Measurements from ENCODE around the gene DGLUCY. TPM values are rescaled to one million over a fixed set of nuclear protein-coding genes. Genes with fewer than 3 reads are reported as not detected.

Gene DGLUCY
- total RNA-seq, 2 experiments from 2014 or later, result 46.3 to 55.2 TPM

GRCh38 chr14:91139776-91140175, 25.9 kb downstream of the DGLUCY start:
- H3K4me1 Mint-ChIP-seq, result peaks cover 48% of the 10 kb centered on the region
- DNase-seq, result no peak
- no peaks in the 10 kb centered on the region for H3K27me3 Mint-ChIP-seq
- peaks cover 28% of the 10 kb centered on the region for H3K36me3 Mint-ChIP-seq (ENCODE audit: low read depth)
- H3K27ac Mint-ChIP-seq, result peak overlapping the region; percentile 43
- POLR2A ChIA-PET, result no interaction called here
- H3K9me3 Mint-ChIP-seq (ENCODE audit: low read depth), result no peaks in the 10 kb centered on the region
- ATAC-seq, result no peak
- CTCF ChIA-PET, result interaction anchor here (0.8 to 2.5 kb wide), 9 partner anchors 21 to 313 kb away, joined by 3 to 17 read pairs (median 3); no protein-coding TSS in a partner anchor
- H3K4me3 Mint-ChIP-seq, result no peak overlapping the region
- intact Hi-C loops (cut with DNase I, micrococcal nuclease), result no loop called here

GRCh38 chr14:91140672-91141071, 26.8 kb downstream of the DGLUCY start:
- intact Hi-C loops (cut with DNase I, micrococcal nuclease), result no loop called here
- peaks cover 48% of the 10 kb centered on the region for H3K4me1 Mint-ChIP-seq
- no peak overlapping the region for H3K4me3 Mint-ChIP-seq
- ATAC-seq, result no peak
- no peak overlapping the region for H3K27ac Mint-ChIP-seq
- DNase-seq, result peak; percentile 24
- no peaks in the 10 kb centered on the region for H3K27me3 Mint-ChIP-seq
- H3K36me3 Mint-ChIP-seq (ENCODE audit: low read depth), result peaks cover 29% of the 10 kb centered on the region
- CTCF ChIA-PET, result no interaction called here
- POLR2A ChIA-PET, result no interaction called here
- H3K9me3 Mint-ChIP-seq (ENCODE audit: low read depth), result no peaks in the 10 kb centered on the region

GRCh38 chr14:91142214-91142668, 28.4 kb downstream of the DGLUCY start:
- Mint-ChIP-seq H3K4me3 (no peak overlapping the region), H3K9me3 (ENCODE audit: low read depth) (no peaks in the 10 kb centered on the region), H3K36me3 (ENCODE audit: low read depth) (peaks cover 32% of the 10 kb centered on the region), H3K4me1 (peaks cover 48% of the 10 kb centered on the region), H3K27ac (peak overlapping the region; percentile 49), H3K27me3 (no peaks in the 10 kb centered on the region)
- intact Hi-C loops (cut with DNase I, micrococcal nuclease), result no loop called here
- CTCF ChIA-PET, result interaction anchor here (1.0 kb wide), 1 partner anchor 28 kb away, joined by 3 read pairs; no protein-coding TSS in a partner anchor
- POLR2A ChIA-PET, result no interaction called here
- peak; percentile 27 for DNase-seq
- peak; percentile 48 for ATAC-seq

GRCh38 chr14:91143862-91144261, 30.0 kb downstream of the DGLUCY start:
- Mint-ChIP-seq H3K27ac (no peak overlapping the region), H3K4me1 (peaks cover 39% of the 10 kb centered on the region), H3K27me3 (no peaks in the 10 kb centered on the region), H3K4me3 (no peak overlapping the region), H3K36me3 (ENCODE audit: low read depth) (peaks cover 30% of the 10 kb centered on the region), H3K9me3 (ENCODE audit: low read depth) (no peaks in the 10 kb centered on the region)
- CTCF ChIA-PET, result interaction anchor here (1.3 to 1.4 kb wide), 2 partner anchors 29 to 241 kb away, joined by 6 to 10 read pairs; no protein-coding TSS in a partner anchor
- intact Hi-C loops (cut with DNase I, micrococcal nuclease), result no loop called here
- ATAC-seq (no peak), DNase-seq (no peak)
- POLR2A ChIA-PET, result no interaction called here

GRCh38 chr14:91144425-91145145, 30.7 kb downstream of the DGLUCY start:
- ATAC-seq, result no peak
- CTCF ChIA-PET, result interaction anchor here (1.3 to 1.4 kb wide), 2 partner anchors 28 to 242 kb away, joined by 6 to 10 read pairs; no protein-coding TSS in a partner anchor
- intact Hi-C loops (cut with DNase I, micrococcal nuclease), result no loop called here
- Mint-ChIP-seq H3K9me3 (ENCODE audit: low read depth) (no peaks in the 10 kb centered on the region), H3K4me3 (no peak overlapping the region), H3K27me3 (no peaks in the 10 kb centered on the region), H3K27ac (peak overlapping the region; percentile 2), H3K36me3 (ENCODE audit: low read depth) (peaks cover 32% of the 10 kb centered on the region), H3K4me1 (peaks cover 34% of the 10 kb centered on the region)
- no peak for DNase-seq
- POLR2A ChIA-PET, result interaction anchor here (0.6 kb wide), 1 partner anchor 190 kb away, joined by 5 read pairs; no protein-coding TSS in a partner anchor

GRCh38 chr14:91145391-91146160, 31.7 kb downstream of the DGLUCY start:
- ChIA-PET POLR2A (interaction anchor here (0.6 kb wide), 1 partner anchor 191 kb away, joined by 5 read pairs; no protein-coding TSS in a partner anchor), CTCF (interaction anchor here (1.4 kb wide), 1 partner anchor 27 kb away, joined by 10 read pairs; no protein-coding TSS in a partner anchor)
- intact Hi-C loops (cut with DNase I, micrococcal nuclease), result no loop called here
- H3K27me3 Mint-ChIP-seq, result no peaks in the 10 kb centered on the region
- H3K36me3 Mint-ChIP-seq (ENCODE audit: low read depth), result peaks cover 30% of the 10 kb centered on the region
- DNase-seq (no peak), ATAC-seq (no peak)
- no peak overlapping the region for H3K27ac Mint-ChIP-seq
- no peak overlapping the region for H3K4me3 Mint-ChIP-seq
- no peaks in the 10 kb centered on the region for H3K9me3 Mint-ChIP-seq (ENCODE audit: low read depth)
- peaks cover 25% of the 10 kb centered on the region for H3K4me1 Mint-ChIP-seq

- intact Hi-C loops (cut with DNase I, micrococcal nuclease), result no loop called here
- CTCF ChIA-PET, result interaction anchor here (1.0 to 1.2 kb wide), 3 partner anchors 26 to 139 kb away, joined by 3 to 4 read pairs (median 4); no protein-coding TSS in a partner anchor
- H3K4me1 Mint-ChIP-seq, result peaks cover 19% of the 10 kb centered on the region
- H3K27ac Mint-ChIP-seq, result no peak overlapping the region
- DNase-seq, result no peak
- ATAC-seq, result no peak
- H3K27me3 Mint-ChIP-seq, result no peaks in the 10 kb centered on the region
- no peak overlapping the region for H3K4me3 Mint-ChIP-seq
- POLR2A ChIA-PET, result interaction anchor here (0.6 kb wide), 1 partner anchor 93 kb away, joined by 4 read pairs; no protein-coding TSS in a partner anchor
- H3K36me3 Mint-ChIP-seq (ENCODE audit: low read depth), result peaks cover 25% of the 10 kb centered on the region
- no peaks in the 10 kb centered on the region for H3K9me3 Mint-ChIP-seq (ENCODE audit: low read depth)
Observed at GRCh38 chr14:91146661-91147060, 32.8 kb downstream of the DGLUCY start.

- ATAC-seq, result no peak
- Mint-ChIP-seq H3K9me3 (ENCODE audit: low read depth) (no peaks in the 10 kb centered on the region), H3K36me3 (ENCODE audit: low read depth) (peaks cover 15% of the 10 kb centered on the region), H3K4me3 (no peak overlapping the region), H3K27ac (no peak overlapping the region), H3K4me1 (peaks cover 3% of the 10 kb centered on the region), H3K27me3 (no peaks in the 10 kb centered on the region)
- ChIA-PET CTCF (interaction anchor here (0.6 kb wide), 1 partner anchor 136 kb away, joined by 3 read pairs; no protein-coding TSS in a partner anchor), POLR2A (interaction anchor here (1.3 kb wide), 1 partner anchor 247 kb away, joined by 4 read pairs; no protein-coding TSS in a partner anchor)
- DNase-seq, result no peak
- intact Hi-C loops (cut with DNase I, micrococcal nuclease), result no loop called here
Observed at GRCh38 chr14:91149462-91149861, 35.6 kb downstream of the DGLUCY start.

GRCh38 chr14:91152499-91152898, 38.6 kb downstream of the DGLUCY start:
- H3K4me1 Mint-ChIP-seq, result peaks cover 8% of the 10 kb centered on the region
- H3K9me3 Mint-ChIP-seq (ENCODE audit: low read depth), result no peaks in the 10 kb centered on the region
- peaks cover 7% of the 10 kb centered on the region for H3K36me3 Mint-ChIP-seq (ENCODE audit: low read depth)
- intact Hi-C loops (cut with DNase I, micrococcal nuclease), result no loop called here
- no peak overlapping the region for H3K27ac Mint-ChIP-seq
- ChIA-PET CTCF (interaction anchor here (0.8 kb wide), 1 partner anchor 257 kb away, joined by 3 read pairs; no protein-coding TSS in a partner anchor), POLR2A (no interaction called here)
- H3K27me3 Mint-ChIP-seq, result no peaks in the 10 kb centered on the region
- DNase-seq, result no peak
- no peak for ATAC-seq
- no peak overlapping the region for H3K4me3 Mint-ChIP-seq

GRCh38 chr14:91153360-91153759, 39.5 kb downstream of the DGLUCY start:
- POLR2A ChIA-PET, result no interaction called here
- H3K27me3 Mint-ChIP-seq, result no peaks in the 10 kb centered on the region

More at GRCh38 chr14:91153360-91153759, 39.5 kb downstream of the DGLUCY start:
- CTCF ChIA-PET, result interaction anchor here (0.8 to 1.6 kb wide), 2 partner anchors 24 to 257 kb away, joined by 3 to 4 read pairs; no protein-coding TSS in a partner anchor
- no peak for ATAC-seq
- Mint-ChIP-seq H3K27ac (no peak overlapping the region), H3K9me3 (ENCODE audit: low read depth) (no peaks in the 10 kb centered on the region), H3K4me3 (no peak overlapping the region), H3K36me3 (ENCODE audit: low read depth) (peaks cover 5% of the 10 kb centered on the region), H3K4me1 (peaks cover 8% of the 10 kb centered on the region)
- no peak for DNase-seq
- intact Hi-C loops (cut with DNase I, micrococcal nuclease), result no loop called here

Data from activated CD4-positive, alpha-beta T cell treated with anti-CD3 and anti-CD28 coated beads for 36 hours (primary cell).